ENCODE results near the gene RHCE. TPM values are rescaled to one million over a fixed set of nuclear protein-coding genes. Genes with fewer than 3 reads are reported as not detected.

RHCE gene
- total and polyA plus RNA-seq, 4 donors: 0.42 to 89.9 (median 0.69) TPM

DNA sequence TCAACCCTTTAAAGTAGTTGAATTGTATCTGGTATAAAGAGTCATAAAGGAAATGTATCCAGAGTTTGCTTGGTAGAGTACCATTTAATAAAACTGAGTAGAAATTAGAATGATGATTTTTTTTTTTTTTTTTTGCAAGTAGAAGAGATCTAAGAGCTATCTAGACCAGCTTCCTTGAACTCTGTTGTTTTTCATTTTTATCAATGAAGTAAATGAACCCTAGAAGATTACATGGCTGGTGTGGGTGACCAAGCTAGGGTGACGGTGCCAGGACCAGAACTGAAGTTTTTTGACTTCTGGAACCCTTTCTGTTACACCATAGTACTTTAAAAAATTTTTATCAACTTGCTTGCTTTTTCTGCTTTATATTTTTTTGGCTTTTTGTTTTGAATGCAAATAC is 47.0 kb upstream of the RHCE start:
- Histone ChIP-seq H3K9ac (ENCODE audit: low read depth in 1 of 2, low read length in 2 of 2) (no peak overlapping the region), H3K9me3 (ENCODE audit: control insufficient read depth in 4 of 4, low read length in 3 of 4) (no peaks in the 10 kb centered on the region), H3K27ac (ENCODE audit: low read depth in 1 of 2, low read length in 2 of 2) (no peak overlapping the region), H3K4me3 (ENCODE audit: low read depth in 1 of 3, low read length in 3 of 3) (no peak overlapping the region), H3K36me3 (ENCODE audit: control insufficient read depth in 4 of 4, insufficient read depth in 3 of 4, low read depth in 1 of 4, low read length in 3 of 4) (peaks cover 0 to 6% (median 0%) of the 10 kb centered on the region in 4 donors), H3K27me3 (ENCODE audit: control insufficient read depth in 4 of 4, insufficient read depth in 4 of 4, low read length in 3 of 4) (no peaks in the 10 kb centered on the region), H3K4me1 (ENCODE audit: control insufficient read depth in 4 of 4, insufficient read depth in 4 of 4, low read length in 3 of 4) (peaks cover 0 to 5% (median 1%) of the 10 kb centered on the region in 4 donors)
- TF ChIP-seq RXRA (IDR thresholded peaks at IDR 0.05): no peak
- TF ChIP-seq, protein P1, sequence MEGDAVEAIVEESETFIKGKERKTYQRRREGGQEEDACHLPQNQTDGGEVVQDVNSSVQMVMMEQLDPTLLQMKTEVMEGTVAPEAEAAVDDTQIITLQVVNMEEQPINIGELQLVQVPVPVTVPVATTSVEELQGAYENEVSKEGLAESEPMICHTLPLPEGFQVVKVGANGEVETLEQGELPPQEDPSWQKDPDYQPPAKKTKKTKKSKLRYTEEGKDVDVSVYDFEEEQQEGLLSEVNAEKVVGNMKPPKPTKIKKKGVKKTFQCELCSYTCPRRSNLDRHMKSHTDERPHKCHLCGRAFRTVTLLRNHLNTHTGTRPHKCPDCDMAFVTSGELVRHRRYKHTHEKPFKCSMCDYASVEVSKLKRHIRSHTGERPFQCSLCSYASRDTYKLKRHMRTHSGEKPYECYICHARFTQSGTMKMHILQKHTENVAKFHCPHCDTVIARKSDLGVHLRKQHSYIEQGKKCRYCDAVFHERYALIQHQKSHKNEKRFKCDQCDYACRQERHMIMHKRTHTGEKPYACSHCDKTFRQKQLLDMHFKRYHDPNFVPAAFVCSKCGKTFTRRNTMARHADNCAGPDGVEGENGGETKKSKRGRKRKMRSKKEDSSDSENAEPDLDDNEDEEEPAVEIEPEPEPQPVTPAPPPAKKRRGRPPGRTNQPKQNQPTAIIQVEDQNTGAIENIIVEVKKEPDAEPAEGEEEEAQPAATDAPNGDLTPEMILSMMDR (IDR thresholded peaks at IDR 0.05; ENCODE audit: low read depth, low read length, missing input control): no peak
- TF ChIP-seq SP1 (IDR thresholded peaks at IDR 0.05): no peak
- no peak for TF ChIP-seq FOXA1 (IDR thresholded peaks at IDR 0.05)
- TF ChIP-seq FOXA2 (IDR thresholded peaks at IDR 0.05): no peak
- no peak for TF ChIP-seq JUND (IDR thresholded peaks at IDR 0.05)
- TF ChIP-seq, protein P2, sequence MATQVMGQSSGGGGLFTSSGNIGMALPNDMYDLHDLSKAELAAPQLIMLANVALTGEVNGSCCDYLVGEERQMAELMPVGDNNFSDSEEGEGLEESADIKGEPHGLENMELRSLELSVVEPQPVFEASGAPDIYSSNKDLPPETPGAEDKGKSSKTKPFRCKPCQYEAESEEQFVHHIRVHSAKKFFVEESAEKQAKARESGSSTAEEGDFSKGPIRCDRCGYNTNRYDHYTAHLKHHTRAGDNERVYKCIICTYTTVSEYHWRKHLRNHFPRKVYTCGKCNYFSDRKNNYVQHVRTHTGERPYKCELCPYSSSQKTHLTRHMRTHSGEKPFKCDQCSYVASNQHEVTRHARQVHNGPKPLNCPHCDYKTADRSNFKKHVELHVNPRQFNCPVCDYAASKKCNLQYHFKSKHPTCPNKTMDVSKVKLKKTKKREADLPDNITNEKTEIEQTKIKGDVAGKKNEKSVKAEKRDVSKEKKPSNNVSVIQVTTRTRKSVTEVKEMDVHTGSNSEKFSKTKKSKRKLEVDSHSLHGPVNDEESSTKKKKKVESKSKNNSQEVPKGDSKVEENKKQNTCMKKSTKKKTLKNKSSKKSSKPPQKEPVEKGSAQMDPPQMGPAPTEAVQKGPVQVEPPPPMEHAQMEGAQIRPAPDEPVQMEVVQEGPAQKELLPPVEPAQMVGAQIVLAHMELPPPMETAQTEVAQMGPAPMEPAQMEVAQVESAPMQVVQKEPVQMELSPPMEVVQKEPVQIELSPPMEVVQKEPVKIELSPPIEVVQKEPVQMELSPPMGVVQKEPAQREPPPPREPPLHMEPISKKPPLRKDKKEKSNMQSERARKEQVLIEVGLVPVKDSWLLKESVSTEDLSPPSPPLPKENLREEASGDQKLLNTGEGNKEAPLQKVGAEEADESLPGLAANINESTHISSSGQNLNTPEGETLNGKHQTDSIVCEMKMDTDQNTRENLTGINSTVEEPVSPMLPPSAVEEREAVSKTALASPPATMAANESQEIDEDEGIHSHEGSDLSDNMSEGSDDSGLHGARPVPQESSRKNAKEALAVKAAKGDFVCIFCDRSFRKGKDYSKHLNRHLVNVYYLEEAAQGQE (IDR thresholded peaks at IDR 0.05): no peak
- no peak for TF ChIP-seq HNF4A (conservative IDR thresholded peaks at IDR 0.05)
- TF ChIP-seq YY1 (IDR thresholded peaks at IDR 0.05): no peak
- TF ChIP-seq RAD21 (IDR thresholded peaks at IDR 0.05): no peak
- TF ChIP-seq, protein P3, sequence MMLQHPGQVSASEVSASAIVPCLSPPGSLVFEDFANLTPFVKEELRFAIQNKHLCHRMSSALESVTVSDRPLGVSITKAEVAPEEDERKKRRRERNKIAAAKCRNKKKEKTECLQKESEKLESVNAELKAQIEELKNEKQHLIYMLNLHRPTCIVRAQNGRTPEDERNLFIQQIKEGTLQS (IDR thresholded peaks at IDR 0.05): no peak
- no peak for TF ChIP-seq TAF1 (conservative IDR thresholded peaks at IDR 0.05)
- 78% methylated on average over 1 of the region's 1 CpG for WGBS
- no peak for DNase-seq (ENCODE audit: low spot score)

DNA sequence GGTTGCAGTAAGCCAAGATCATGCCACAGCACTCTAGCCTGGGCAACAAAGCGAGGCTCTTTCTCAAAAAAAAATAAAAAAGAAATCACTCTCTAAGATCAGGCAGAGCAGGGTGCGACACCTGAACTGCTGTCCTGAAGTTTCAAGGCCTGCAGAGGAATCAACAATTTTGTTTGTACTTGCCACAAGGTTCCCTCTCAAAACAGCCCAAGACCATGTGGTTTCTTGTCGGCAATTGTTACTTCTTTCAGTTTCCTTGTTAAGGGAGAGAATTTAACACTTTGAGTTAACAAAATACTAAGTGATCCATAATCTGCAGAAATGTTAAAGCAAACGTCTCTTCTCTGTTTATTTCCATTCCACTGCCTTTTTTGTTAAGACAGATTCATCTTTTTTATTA is 46.6 kb upstream of the RHCE start:
- H3K9ac ChIP-seq (ENCODE audit: low read depth in 1 of 2, low read length in 2 of 2): no peak overlapping the region
- peaks cover 0 to 6% (median 0%) of the 10 kb centered on the region in 4 donors for H3K36me3 ChIP-seq (ENCODE audit: control insufficient read depth in 4 of 4, insufficient read depth in 3 of 4, low read depth in 1 of 4, low read length in 3 of 4)
- DNase-seq (ENCODE audit: low spot score): no peak
- WGBS: 76% methylated on average over 4 of the region's 4 CpGs
- H3K27me3 ChIP-seq (ENCODE audit: control insufficient read depth in 4 of 4, insufficient read depth in 4 of 4, low read length in 3 of 4): no peaks in the 10 kb centered on the region
- H3K9me3 ChIP-seq (ENCODE audit: control insufficient read depth in 4 of 4, low read length in 3 of 4): no peaks in the 10 kb centered on the region
- H3K4me3 ChIP-seq (ENCODE audit: low read depth in 1 of 3, low read length in 3 of 3): no peak overlapping the region
- no peak overlapping the region for H3K27ac ChIP-seq (ENCODE audit: low read depth in 1 of 2, low read length in 2 of 2)
- H3K4me1 ChIP-seq (ENCODE audit: control insufficient read depth in 4 of 4, insufficient read depth in 4 of 4, low read length in 3 of 4): peaks cover 0 to 8% (median 2%) of the 10 kb centered on the region in 4 donors
- TF ChIP-seq EGR1 (IDR thresholded peaks at IDR 0.05; ENCODE audit: low read depth in 2 of 2) (no peak), YY1 (IDR thresholded peaks at IDR 0.05) (no peak), HNF4A (conservative IDR thresholded peaks at IDR 0.05) (no peak), RXRA (IDR thresholded peaks at IDR 0.05) (no peak), FOXA2 (IDR thresholded peaks at IDR 0.05) (no peak), FOXA1 (IDR thresholded peaks at IDR 0.05) (no peak), RAD21 (IDR thresholded peaks at IDR 0.05) (no peak), TAF1 (conservative IDR thresholded peaks at IDR 0.05) (no peak), GABPA (IDR thresholded peaks at IDR 0.05 in 1 of 2, conservative IDR thresholded peaks at IDR 0.05 in 1 of 2) (no peak), JUND (IDR thresholded peaks at IDR 0.05) (no peak), NR2F2 (IDR thresholded peaks at IDR 0.05) (no peak)
- TF ChIP-seq, protein P2 (IDR thresholded peaks at IDR 0.05): no peak
- TF ChIP-seq, protein P3 (IDR thresholded peaks at IDR 0.05): no peak
- TF ChIP-seq, protein P4, sequence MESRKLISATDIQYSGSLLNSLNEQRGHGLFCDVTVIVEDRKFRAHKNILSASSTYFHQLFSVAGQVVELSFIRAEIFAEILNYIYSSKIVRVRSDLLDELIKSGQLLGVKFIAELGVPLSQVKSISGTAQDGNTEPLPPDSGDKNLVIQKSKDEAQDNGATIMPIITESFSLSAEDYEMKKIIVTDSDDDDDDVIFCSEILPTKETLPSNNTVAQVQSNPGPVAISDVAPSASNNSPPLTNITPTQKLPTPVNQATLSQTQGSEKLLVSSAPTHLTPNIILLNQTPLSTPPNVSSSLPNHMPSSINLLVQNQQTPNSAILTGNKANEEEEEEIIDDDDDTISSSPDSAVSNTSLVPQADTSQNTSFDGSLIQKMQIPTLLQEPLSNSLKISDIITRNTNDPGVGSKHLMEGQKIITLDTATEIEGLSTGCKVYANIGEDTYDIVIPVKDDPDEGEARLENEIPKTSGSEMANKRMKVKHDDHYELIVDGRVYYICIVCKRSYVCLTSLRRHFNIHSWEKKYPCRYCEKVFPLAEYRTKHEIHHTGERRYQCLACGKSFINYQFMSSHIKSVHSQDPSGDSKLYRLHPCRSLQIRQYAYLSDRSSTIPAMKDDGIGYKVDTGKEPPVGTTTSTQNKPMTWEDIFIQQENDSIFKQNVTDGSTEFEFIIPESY (IDR thresholded peaks at IDR 0.05): no peak
- TF ChIP-seq, protein P1 (IDR thresholded peaks at IDR 0.05; ENCODE audit: low read depth, low read length, missing input control): no peak
- TF ChIP-seq, protein P5, sequence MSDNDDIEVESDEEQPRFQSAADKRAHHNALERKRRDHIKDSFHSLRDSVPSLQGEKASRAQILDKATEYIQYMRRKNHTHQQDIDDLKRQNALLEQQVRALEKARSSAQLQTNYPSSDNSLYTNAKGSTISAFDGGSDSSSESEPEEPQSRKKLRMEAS (IDR thresholded peaks at IDR 0.05): no peak

Data from liver (tissue), 9 donors.